ENCODE data around the gene THRB. TPM values are rescaled to one million over a fixed set of nuclear protein-coding genes. Genes with fewer than 3 reads are reported as not detected.

THRB gene
- total RNA-seq, 1 experiment from 2014 or later = 5.8 TPM

GRCh38 chr3:24139463-24140412 lies 354.9 kb downstream of the THRB start (continued):
- TF ChIP-seq, protein P1, sequence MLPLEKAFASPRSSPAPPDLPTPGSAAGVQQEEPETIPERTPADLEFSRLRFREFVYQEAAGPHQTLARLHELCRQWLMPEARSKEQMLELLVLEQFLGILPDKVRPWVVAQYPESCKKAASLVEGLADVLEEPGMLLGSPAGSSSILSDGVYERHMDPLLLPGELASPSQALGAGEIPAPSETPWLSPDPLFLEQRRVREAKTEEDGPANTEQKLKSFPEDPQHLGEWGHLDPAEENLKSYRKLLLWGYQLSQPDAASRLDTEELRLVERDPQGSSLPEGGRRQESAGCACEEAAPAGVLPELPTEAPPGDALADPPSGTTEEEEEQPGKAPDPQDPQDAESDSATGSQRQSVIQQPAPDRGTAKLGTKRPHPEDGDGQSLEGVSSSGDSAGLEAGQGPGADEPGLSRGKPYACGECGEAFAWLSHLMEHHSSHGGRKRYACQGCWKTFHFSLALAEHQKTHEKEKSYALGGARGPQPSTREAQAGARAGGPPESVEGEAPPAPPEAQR (CRISPR knock-in tag; IDR thresholded peaks at IDR 0.05) = no peak
- TF ChIP-seq PRRX2 (CRISPR knock-in tag; IDR thresholded peaks at IDR 0.05) (no peak), TEAD4 (CRISPR knock-in tag; IDR thresholded peaks at IDR 0.05) (no peak), MXD4 (CRISPR knock-in tag; IDR thresholded peaks at IDR 0.05; ENCODE audit: borderline replicate concordance) (no peak), ZNF219 (CRISPR knock-in tag; IDR thresholded peaks at IDR 0.05; ENCODE audit: borderline replicate concordance) (no peak), NFE2L1 (CRISPR knock-in tag; IDR thresholded peaks at IDR 0.05) (no peak), FOXP1 (CRISPR knock-in tag; IDR thresholded peaks at IDR 0.05; ENCODE audit: borderline replicate concordance) (no peak)
- TF ChIP-seq, protein P2, sequence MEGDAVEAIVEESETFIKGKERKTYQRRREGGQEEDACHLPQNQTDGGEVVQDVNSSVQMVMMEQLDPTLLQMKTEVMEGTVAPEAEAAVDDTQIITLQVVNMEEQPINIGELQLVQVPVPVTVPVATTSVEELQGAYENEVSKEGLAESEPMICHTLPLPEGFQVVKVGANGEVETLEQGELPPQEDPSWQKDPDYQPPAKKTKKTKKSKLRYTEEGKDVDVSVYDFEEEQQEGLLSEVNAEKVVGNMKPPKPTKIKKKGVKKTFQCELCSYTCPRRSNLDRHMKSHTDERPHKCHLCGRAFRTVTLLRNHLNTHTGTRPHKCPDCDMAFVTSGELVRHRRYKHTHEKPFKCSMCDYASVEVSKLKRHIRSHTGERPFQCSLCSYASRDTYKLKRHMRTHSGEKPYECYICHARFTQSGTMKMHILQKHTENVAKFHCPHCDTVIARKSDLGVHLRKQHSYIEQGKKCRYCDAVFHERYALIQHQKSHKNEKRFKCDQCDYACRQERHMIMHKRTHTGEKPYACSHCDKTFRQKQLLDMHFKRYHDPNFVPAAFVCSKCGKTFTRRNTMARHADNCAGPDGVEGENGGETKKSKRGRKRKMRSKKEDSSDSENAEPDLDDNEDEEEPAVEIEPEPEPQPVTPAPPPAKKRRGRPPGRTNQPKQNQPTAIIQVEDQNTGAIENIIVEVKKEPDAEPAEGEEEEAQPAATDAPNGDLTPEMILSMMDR (IDR thresholded peaks at IDR 0.05) = no peak

GRCh38 chr3:24138876-24139256 lies 355.8 kb downstream of the THRB start:
- CTCF ChIA-PET = no interaction called here
- ATAC-seq = no peak
- H3K4me3 Mint-ChIP-seq = no peak overlapping the region
- no peak for TF ChIP-seq ATF1 (CRISPR knock-in tag; IDR thresholded peaks at IDR 0.05)
- no peak for TF ChIP-seq SOX15 (CRISPR knock-in tag; IDR thresholded peaks at IDR 0.05)
- TF ChIP-seq, protein P3, sequence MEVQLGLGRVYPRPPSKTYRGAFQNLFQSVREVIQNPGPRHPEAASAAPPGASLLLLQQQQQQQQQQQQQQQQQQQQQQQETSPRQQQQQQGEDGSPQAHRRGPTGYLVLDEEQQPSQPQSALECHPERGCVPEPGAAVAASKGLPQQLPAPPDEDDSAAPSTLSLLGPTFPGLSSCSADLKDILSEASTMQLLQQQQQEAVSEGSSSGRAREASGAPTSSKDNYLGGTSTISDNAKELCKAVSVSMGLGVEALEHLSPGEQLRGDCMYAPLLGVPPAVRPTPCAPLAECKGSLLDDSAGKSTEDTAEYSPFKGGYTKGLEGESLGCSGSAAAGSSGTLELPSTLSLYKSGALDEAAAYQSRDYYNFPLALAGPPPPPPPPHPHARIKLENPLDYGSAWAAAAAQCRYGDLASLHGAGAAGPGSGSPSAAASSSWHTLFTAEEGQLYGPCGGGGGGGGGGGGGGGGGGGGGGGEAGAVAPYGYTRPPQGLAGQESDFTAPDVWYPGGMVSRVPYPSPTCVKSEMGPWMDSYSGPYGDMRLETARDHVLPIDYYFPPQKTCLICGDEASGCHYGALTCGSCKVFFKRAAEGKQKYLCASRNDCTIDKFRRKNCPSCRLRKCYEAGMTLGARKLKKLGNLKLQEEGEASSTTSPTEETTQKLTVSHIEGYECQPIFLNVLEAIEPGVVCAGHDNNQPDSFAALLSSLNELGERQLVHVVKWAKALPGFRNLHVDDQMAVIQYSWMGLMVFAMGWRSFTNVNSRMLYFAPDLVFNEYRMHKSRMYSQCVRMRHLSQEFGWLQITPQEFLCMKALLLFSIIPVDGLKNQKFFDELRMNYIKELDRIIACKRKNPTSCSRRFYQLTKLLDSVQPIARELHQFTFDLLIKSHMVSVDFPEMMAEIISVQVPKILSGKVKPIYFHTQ (CRISPR knock-in tag; IDR thresholded peaks at IDR 0.05) = no peak
- TF ChIP-seq, protein P4, sequence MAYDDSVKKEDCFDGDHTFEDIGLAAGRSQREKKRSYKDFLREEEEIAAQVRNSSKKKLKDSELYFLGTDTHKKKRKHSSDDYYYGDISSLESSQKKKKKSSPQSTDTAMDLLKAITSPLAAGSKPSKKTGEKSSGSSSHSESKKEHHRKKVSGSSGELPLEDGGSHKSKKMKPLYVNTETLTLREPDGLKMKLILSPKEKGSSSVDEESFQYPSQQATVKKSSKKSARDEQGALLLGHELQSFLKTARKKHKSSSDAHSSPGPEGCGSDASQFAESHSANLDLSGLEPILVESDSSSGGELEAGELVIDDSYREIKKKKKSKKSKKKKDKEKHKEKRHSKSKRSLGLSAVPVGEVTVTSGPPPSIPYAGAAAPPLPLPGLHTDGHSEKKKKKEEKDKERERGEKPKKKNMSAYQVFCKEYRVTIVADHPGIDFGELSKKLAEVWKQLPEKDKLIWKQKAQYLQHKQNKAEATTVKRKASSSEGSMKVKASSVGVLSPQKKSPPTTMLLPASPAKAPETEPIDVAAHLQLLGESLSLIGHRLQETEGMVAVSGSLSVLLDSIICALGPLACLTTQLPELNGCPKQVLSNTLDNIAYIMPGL (CRISPR knock-in tag; IDR thresholded peaks at IDR 0.05) = no peak
- TF ChIP-seq ZNF121 (CRISPR knock-in tag; IDR thresholded peaks at IDR 0.05) = no peak
- TF ChIP-seq, protein P5, sequence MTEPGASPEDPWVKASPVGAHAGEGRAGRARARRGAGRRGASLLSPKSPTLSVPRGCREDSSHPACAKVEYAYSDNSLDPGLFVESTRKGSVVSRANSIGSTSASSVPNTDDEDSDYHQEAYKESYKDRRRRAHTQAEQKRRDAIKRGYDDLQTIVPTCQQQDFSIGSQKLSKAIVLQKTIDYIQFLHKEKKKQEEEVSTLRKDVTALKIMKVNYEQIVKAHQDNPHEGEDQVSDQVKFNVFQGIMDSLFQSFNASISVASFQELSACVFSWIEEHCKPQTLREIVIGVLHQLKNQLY (CRISPR knock-in tag; IDR thresholded peaks at IDR 0.05) = no peak
- no peak for TF ChIP-seq ETV6 (CRISPR knock-in tag; IDR thresholded peaks at IDR 0.05)
- no peak for TF ChIP-seq ZBTB21 (CRISPR knock-in tag; IDR thresholded peaks at IDR 0.05; ENCODE audit: borderline replicate concordance)
- TF ChIP-seq, protein P6, sequence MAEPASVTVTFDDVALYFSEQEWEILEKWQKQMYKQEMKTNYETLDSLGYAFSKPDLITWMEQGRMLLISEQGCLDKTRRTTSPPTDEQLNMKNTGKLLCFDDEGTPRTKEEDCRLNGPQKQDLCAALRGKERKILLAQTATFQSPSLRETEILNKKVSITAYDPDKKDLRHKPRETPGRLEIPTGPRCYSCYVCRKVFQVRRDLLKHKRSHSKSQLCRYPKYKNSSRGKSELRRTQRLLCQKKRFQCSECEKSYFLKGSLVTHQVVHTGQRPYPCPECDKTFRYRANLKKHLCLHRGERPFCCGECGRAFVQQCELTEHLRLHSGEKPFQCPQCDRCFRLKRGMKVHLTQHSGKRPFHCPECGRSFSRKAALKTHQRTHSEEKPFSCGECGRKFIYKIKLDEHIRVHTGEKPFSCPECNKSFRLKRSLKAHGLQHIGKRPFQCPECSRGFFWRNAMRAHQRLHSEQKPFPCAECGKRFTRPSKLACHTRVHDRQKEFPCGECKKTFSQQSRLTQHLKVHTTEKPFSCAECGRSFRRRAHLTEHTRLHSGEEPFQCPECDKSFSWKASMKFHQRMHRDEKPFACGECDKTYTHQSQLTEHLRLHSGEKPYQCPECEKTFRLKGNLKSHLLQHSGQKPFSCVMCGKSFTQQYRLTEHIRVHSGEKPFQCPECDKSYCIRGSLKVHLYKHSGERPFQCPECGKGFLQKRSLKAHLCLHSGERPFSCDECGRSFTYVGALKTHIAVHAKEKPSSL (CRISPR knock-in tag; conservative IDR thresholded peaks at IDR 0.05) = no peak
- TF ChIP-seq PRDM15 (CRISPR knock-in tag; IDR thresholded peaks at IDR 0.05) = no peak
- no peak for TF ChIP-seq TEAD4 (CRISPR knock-in tag; IDR thresholded peaks at IDR 0.05)
- TF ChIP-seq SMAD4 (CRISPR knock-in tag; IDR thresholded peaks at IDR 0.05) = no peak
- no peak for TF ChIP-seq JUN (CRISPR knock-in tag; IDR thresholded peaks at IDR 0.05)
- no peak for TF ChIP-seq TCF7 (CRISPR knock-in tag; IDR thresholded peaks at IDR 0.05; ENCODE audit: low read depth)
- TF ChIP-seq ELF4 (CRISPR knock-in tag; IDR thresholded peaks at IDR 0.05; ENCODE audit: low read depth) = no peak

More at GRCh38 chr3:24138876-24139256, 355.8 kb downstream of the THRB start:
- no peaks in the 10 kb centered on the region for H3K9me3 Mint-ChIP-seq
- H3K27ac Mint-ChIP-seq = no peak overlapping the region
- no peaks in the 10 kb centered on the region for H3K36me3 Mint-ChIP-seq
- no peak for DNase-seq (ENCODE audit: low spot score)
- no peaks in the 10 kb centered on the region for H3K27me3 Mint-ChIP-seq (ENCODE audit: low read depth)
- POLR2A ChIA-PET = no interaction called here
- H3K4me1 Mint-ChIP-seq = peaks cover 8% of the 10 kb centered on the region; the same call in 1 of the 2 replicates
